GM19372 (cell line): ENCODE results near the gene CEP126.

Experiments
- ATAC-seq: cut with Tn5 transposase; IDR thresholded peaks from one replicate; pipeline ENCODE4 v1.9.1; 2021; ENCODE audit warnings: mild to moderate bottlenecking, low read depth, moderate library complexity; ENCODE audit not compliant: unreplicated experiment

CEP126 gene, protein sequence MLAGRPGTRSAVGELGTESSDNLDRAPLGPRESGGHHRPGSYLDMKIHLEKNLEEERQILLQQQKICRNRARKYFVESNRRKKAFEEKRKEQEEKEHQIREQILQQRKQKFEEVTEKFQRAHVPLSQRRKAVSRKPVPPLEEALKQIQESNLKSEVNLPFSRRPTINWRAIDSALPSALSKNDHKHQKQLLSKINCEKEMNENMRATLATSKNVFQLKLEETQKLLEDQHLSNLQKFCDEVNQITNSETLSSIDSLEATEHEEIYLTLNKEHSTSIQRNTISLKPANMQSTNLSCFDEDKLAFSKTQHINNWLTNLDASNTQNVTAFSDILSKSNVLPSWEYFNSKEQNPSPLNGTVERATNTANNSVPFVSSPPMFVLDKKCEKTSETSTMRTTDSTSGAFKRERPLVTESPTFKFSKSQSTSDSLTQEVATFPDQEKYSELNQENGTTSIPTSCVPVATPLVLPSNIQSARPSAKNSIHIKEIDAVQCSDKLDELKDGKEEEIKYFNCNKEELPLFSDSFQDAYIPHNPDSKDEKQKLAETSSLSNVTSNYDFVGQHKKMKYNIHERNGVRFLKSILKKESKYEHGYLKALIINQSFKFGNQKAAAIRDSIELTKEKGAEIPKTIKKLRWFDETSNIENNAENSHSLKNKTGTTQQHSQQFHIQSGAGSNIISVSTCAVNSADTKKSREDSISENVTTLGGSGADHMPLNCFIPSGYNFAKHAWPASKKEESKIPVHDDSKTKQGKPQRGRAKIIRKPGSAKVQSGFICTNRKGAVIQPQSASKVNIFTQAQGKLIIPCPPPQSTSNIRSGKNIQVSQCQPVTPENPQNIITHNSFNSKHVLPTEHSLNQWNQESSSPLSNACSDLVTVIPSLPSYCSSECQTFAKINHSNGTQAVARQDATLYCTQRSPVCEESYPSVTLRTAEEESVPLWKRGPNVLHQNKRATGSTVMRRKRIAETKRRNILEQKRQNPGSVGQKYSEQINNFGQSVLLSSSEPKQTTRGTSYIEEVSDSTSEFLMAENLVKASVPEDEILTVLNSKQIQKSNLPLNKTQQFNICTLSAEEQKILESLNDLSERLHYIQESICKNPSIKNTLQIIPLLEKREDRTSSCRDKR

GRCh38 chr11:101914738-101915426 lies at the start of gene CEP126:
Gene CEP126, plus strand, starts transcription at chr11:101915010. Its CDS starts 275 bp downstream, at chr11:101915285.
- peak; percentile 99 for ATAC-seq

DNA sequence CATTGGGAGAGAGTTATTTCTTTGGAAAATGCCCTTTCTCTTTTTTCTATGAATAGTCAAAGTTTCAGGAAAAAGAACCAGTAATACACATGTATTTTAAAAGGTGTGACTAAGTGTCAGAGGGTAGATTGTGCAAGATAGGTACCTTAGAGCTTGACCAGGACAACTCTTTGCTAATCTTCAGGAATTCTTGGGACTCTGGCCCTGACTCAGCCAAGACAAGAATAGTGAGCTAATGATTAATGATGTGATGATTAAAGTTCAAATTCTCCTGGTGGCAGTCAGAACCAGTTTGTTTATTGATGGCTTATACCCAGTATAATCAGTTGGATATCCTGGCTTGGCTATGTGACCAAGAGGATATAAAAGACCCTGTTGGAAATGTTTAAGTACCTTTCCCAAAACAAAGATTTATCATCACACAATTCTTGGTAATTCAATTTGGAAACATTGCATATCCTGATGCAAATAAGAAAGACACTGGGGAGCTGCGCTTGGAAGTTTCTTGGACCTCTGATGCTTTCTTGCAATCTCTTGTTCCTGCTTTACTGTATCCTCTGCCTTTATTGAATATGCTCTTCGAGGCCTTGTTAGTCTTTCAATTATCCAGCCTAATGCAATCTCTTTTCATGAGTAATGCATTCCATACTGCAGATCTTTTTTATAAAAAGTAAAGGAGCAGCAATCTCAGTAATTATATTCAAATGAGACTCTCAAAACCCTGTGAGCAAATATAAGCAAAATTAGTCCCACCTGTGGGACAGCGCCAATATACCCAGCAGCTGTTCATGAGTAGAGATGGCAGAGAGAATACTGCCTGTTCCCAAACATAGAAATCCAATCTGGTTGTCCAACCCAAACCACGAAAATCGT lies 48.0 kb upstream of the CEP126 start:
- no peak for ATAC-seq

DNA sequence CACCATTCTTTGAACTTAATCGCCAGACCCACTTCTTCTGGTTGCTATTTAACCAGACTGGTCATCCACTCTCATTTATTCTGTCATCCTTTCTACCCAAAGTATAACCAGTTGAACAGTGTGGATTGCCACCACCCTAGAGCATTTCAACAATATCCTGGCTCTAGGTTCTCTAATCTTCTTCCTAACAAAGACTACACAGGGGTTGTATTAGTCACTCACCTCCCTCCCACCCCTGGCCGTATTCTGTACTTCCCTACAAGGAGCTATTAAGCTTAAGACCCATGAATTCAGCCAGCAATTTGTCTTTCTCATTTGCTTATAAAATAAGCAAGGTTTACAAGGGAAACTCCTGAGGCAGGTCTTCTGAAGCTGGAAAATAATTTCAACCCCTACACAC lies 46.9 kb upstream of the CEP126 start:
- ATAC-seq = no peak

DNA sequence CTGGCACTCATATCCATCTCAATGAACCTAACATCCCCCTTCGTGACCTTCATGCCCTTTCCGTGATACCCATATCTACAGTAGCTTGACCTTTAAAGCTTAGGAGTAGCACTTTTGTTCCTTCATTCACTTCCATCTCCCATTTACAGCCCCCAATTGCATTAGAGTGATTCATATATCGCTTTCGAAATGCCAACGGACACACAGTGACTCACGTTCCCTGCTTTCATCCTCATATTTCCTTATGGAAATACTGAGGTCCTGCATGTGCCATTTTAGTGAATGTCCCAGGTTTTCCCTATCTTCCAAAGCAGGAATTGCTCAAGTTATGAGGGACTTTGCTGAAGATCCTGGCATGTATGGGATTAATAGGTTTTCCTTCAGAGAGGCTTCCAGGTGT lies 44.3 kb upstream of the CEP126 start:
- ATAC-seq = no peak

DNA sequence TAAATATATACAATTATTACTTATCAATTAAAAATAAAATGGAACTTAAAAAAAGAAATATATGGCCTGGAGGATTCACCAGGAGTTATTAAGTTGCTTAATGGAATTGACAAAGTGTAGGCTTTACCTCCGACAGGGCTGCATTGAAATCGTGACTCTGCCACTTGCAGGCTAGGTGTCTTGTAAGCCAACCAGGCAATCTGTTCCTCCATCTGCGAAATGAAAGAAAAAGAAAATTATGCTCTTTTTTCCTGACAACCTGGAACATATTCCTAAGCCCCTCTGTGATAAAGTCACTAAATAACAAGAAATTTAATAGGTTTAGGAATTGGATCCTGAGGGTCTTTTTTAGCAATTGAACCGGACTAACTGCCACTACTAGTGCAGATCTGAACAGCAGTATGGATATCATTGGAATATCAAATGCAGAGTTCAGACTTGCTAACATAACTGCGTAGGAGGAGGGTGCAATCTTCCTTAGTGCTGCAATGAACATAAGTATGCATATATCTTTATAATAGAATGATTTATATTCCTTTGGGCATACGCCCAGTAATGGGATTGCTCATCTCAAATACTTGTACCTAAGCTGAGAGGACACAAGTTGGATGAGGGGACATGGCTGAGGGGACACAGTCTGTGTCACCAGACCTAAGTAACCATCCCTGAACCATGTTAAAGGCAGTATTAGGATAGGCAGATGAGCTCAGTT lies 42.5 kb upstream of the CEP126 start:
- no peak for ATAC-seq

- no peak for ATAC-seq
Observed at GRCh38 chr11:101880222-101880621, 34.6 kb upstream of the CEP126 start.

DNA sequence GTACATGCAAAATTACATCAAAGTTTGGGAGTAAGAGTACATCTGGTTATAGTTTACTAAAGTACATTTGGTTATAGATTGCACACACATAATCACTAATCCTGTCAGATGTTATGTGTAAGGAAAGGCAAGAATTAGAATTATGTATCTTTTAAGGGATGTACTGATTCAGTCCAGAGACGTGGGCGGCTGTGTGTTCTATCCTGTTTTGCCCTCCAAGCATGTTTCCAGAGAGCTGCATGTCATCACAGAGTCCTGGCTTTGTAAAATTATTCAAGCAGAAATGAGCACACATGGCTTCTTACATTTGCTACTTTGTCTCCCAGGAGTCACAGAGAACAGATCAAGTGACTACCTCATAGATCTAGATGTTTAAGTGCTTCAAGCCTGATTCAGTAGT lies 33.2 kb upstream of the CEP126 start:
- no peak for ATAC-seq

DNA sequence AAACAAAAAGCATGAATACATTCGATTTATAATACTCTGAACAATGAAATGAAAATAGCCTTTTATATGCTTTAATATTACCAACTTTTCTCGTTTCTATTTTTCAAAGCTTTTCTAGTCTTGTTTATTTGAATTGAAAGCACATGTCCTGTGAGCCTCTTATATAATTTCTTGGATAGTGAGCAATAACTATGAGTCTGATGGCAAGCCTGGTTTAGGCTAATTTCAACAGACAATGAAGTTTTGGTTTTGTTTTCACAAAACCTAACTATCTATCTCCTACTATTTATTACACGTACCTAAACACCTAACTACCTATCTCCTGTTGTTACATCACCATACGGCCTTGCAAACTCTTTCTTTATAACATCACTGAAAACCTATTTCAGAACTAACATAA lies 29.2 kb upstream of the CEP126 start:
- ATAC-seq = no peak

DNA sequence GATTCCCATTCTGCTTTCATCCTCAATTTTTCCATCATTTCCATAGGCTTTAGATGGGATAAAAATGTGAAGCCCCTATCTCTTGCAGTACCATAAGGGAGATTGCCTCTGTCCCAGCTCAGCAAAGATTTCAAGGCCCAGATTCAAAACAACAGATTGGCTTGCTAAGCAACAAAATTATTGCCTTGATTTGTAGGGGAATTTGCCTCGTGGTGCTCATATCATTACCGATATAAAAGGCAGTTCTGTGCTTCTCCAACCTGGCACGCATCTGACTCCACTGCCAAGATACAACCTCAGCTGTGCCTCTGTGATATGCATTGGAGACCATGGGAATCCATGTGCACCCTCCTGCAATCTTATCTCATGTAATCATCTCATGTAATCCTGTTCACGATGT lies 25.0 kb upstream of the CEP126 start:
- ATAC-seq = no peak

- no peak for ATAC-seq
Observed at GRCh38 chr11:101894505-101894904, 20.3 kb upstream of the CEP126 start.

DNA sequence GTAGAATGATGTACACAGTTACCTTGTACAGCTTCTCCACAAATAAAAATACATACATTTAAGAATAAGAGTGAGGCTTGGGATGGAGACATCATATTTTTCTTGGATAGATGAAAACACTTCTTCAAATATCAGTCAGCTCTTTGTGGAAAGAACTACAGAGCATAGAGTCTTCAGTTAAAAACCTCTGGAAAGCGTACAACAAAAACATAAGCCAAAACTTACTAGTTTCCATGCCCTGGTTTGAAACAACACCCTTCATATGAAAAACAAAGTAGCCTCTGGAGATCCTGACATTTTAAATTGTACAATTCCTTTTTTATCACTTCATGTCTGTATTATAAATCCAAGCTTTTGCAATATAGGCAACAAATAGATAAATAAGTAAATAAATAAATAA lies 7.0 kb upstream of the CEP126 start:
- no peak for ATAC-seq

- ATAC-seq = no peak
Observed at GRCh38 chr11:101909087-101909486, 5.7 kb upstream of the CEP126 start.

GRCh38 chr11:101912823-101913284 lies 2.0 kb upstream of the CEP126 start:
- no peak for ATAC-seq

DNA sequence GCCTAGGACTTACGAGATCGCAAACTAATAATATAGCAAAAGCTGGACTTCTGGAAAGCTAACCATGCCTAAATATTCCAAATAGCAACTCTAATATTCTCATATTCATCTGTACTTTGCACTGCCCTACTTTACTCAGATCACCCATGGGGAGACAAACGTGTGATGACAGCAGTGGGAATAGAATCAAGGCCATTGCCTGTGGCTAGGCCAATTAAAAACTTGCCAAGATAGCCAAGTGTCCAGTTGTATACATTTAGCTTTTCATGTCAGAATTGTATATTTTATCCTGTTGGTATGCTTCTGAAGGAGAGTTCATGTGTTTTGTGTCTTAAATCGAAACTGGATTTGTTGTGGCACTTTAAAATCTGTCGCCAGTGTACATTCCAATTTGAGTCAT lies 1.2 kb upstream of the CEP126 start:
- ATAC-seq = no peak

- ATAC-seq = no peak
Observed at GRCh38 chr11:101914341-101914737, 471 bp upstream of the CEP126 start.

GRCh38 chr11:101915791-101916291 lies 1.0 kb downstream of the CEP126 start:
- peak; percentile 36 for ATAC-seq

DNA sequence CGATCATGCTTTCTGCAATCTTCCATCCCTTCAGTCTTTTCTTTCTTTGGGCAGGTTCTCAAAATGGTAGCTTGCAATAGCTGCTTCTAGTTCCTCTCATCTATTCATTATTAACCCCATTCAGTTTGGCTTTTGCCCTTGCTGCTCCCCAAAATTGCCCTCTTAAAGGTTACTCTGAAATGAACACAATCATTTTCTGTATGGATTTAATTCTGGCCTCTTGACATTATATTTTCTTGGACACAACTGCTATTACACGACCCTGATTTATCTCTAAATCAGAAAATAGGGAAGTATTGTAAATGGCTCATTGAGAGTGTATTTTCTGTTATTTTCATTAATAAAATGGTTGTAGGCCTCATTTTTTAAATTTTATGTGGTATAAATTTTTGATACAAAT lies 1.6 kb downstream of the CEP126 start, which contains the start of gene ANGPTL5:
TSS of gene ANGPTL5 (minus strand) at position 101 of the 400 bp plus-strand sequence. CDS start 8,613 bp downstream, outside the sequence.
- no peak for ATAC-seq

- no peak for ATAC-seq
Observed at GRCh38 chr11:101917226-101917625, 2.4 kb downstream of the CEP126 start.

- ATAC-seq = no peak
Observed at GRCh38 chr11:101920992-101921391, 6.2 kb downstream of the CEP126 start.
